Stimulated activated CD8-positive, alpha-beta memory T cell treated with anti-CD3 and anti-CD28 coated beads, Interleukin-12 subunit alpha, Interleukin-12 subunit beta, amount 100 ng/mL, for 1 hour (primary cell): ENCODE results near the gene CLK3.
"Not testable (repeated sequence)": the region's sequence is repeated elsewhere in the genome, so short reads cannot be mapped to it uniquely, and the experiment has no call there.

Experiments used
- DNase-seq: peaks from one replicate; pipeline ENCODE4 v3.0.0-alpha.2; 2020; ENCODE audit warnings: low read depth

Gene CLK3

DNA sequence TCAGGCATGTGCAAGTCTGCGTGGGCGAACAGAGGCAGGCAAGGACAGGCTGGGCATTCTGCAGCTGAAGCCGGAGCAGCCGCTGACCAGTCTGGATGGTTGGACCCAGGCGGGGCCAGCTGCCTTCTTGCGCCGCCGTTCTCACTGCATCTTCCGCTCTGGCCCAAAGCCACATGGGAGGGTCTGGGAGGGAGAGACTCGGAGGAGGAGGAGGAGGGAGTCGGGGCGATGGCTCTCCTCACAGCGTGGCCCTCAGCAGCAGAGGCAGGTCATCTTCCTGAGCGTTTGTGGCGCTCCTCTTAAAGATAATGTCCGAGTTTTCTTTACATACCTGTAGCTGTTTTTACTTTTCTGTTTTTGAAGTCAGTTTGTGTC is 5.9 kb downstream of the CLK3 start:
- no peak for DNase-seq

DNA sequence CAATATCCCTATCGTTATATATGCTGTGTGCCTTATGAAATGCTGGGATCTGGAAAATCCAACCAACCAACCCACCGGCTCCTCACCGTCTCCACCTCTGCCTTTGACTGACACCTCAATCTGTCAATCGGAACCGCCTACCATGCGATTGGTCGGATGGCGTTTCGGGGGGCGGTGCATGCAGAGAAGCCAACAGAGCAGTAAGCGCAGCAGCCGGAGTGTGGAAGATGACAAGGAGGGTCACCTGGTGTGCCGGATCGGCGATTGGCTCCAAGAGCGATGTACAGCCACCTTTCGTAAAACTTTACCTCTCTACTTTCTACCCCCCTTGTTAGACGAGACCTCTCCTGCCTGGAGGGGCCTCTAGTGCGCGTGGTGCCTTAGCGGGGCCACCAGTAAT is 6.3 kb downstream of the CLK3 start:
- no peak for DNase-seq

DNA sequence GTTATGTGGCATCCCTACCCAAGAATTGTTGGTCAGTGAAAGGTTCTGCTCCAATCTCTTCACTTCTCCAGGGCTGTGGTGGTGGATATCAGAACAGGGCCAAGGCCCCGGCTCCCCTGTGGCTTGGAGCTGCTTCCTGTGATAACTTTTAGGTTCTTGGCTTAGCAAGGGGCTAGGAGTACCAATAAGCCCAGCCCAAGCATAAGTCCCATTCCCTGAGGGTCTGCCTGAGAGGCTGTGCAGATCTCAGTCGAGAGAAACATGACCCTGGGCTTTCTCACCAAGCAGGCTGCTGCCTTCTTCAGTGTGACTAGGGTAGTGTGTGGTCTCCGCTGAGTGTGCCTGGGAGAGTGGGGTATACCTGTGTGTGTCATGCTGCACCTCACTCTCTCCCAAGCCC is 7.1 kb downstream of the CLK3 start:
- DNase-seq, result no peak

DNA sequence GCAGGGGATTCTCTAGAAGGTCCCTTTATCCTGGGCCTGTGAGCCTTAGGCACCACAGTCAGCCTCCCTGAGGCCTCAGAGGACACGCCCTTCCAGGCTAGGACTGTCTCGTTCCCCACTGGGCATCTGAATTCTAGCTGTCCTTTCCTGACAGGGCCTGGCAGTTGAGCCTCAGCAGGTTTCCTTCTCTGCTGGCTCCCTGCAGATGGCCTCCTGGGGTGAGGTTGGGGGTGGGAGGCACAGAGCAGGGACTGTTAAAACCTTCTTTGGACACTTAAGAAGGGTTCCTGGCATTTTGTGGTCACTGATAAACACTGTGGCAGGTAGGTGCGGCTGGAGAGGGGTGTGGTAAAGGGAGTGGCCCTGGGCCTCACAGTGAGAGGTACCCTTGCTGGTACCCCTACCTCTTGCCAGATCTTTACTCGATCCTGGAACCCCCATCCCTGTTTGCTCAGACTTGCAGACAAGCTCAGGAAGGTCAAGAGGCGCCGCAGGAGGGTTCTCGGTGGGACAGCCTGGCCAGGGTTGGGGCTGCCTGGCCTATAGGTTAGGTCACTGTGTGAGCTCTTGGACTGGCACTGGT is 8.5 kb downstream of the CLK3 start:
- DNase-seq, result no peak

DNA sequence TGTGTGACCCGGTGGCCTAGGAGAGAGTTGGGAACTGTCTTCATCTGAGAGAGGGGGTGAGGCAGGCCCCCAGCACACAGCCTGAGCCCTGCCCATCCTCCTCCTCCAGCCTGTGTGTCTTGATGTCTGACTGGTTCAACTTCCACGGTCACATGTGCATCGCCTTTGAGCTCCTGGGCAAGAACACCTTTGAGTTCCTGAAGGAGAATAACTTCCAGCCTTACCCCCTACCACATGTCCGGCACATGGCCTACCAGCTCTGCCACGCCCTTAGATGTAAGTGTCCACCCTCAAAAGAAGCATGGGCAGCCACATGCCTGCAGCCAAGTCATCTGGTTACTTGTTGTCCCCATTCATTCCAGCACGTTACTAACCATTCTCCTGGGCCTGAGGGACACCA is 10.1 kb downstream of the CLK3 start:
- DNase-seq, result no peak

DNA sequence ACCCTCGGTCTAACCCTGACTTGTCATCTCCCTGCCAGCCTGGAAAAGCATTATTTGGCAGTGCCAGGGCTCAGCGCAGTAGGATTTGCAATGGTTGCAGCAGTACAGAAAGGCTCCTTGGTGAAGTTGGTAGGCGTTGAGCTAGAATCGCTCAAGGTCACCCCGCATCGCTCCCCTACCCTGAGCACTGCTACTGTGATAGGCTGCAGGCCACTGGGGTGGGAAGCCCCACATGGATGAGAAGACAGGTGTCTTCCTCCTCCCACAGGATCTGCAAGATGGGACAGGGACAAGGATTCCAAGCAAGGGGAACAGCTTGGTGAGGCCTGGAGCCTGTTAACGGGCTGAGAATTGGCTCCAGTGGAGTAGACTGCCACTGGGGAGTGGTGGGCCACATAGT is 10.7 kb downstream of the CLK3 start:
- DNase-seq, result no peak

DNA sequence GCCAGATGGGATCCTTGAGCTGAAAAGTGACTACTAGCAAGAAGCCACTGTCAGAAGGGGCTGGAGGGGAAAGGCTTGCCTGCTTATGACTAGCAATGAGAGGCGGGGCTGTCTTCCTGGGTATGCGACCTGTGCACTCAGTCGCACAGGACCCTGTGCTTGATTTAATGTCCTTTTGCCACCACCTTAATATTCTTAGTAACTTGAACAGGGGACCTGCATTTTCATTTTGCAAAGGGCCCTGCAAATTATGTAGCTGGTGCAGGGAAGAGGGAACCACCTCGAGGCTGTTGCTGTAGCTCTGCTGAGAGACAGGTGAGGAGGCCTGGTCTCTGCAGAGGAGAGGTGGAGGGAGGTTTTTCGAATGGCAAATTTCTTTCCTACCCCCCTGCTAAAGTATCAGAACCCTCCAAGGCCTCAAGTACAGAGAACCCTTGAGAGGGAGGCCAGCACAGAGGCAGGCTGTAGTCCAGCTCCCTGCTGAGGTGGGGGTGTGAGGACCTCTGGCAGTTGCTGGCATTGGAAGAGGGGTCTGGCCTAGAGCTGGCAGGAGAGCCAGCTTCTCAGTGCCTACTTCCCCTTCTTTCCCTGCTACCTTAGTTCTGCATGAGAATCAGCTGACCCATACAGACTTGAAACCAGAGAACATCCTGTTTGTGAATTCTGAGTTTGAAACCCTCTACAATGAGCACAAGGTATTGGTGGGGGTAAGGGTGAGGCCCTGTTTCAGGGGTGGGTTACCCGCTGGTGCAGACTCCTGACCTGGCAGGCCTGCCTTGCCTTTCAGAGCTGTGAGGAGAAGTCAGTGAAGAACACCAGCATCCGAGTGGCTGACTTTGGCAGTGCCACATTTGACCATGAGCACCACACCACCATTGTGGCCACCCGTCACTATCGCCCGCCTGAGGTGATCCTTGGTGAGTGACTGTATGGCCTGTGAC is 11.4 kb downstream of the CLK3 start:
- no peak for DNase-seq

DNA sequence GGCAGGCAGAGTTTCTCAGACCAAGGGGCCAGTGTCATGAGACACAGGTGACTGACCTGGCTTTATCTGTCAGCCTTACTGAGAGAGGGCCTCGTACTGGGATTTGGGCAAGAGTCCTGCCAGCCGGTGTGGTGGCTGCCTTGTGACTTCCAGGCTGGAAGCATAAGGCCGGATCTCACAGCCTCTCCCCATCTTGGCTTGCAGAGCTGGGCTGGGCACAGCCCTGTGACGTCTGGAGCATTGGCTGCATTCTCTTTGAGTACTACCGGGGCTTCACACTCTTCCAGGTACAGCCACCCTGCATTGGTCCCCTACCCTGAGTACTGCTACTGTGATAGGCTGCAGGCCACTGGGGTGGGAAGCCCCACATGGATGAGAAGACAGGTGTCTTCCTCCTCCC is 12.1 kb downstream of the CLK3 start:
- no peak for DNase-seq

DNA sequence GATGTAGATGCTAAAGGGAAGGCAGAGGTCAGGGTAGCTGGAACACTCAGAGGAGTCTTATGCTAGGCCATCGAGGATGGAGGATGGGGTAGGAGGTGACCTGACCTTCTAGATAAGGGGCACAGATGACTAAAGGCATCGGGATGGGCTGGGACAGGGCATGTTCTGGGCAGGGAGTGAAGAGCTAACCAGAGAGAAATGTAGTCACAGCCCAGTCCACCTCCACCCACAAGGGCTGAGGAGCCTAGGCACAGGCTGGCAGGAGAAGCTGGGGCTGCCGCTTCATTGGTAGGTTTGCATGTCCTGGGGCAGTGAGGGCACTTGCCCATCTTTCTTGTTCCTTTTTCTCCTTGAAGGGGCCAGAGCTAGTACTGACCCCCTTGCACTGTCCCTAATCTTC is 12.6 kb downstream of the CLK3 start:
- DNase-seq, result no peak

DNA sequence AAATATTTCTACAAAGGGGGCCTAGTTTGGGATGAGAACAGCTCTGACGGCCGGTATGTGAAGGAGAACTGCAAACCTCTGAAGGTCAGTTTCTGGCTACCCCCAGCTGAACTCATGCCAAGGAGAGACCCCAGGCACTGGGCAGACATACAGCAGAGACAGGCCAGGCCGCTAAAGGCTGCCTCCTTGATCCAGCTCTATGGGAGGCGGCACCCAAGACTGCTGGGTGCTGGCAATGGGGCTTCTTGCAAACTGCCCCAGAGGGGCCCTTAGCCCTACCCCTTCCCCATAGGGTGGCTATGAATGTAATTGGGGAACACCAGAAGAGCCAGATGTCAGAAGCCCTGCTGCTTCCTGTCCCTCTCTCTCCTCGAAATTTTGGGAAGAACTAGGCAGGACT is 13.3 kb downstream of the CLK3 start:
- no peak for DNase-seq

DNA sequence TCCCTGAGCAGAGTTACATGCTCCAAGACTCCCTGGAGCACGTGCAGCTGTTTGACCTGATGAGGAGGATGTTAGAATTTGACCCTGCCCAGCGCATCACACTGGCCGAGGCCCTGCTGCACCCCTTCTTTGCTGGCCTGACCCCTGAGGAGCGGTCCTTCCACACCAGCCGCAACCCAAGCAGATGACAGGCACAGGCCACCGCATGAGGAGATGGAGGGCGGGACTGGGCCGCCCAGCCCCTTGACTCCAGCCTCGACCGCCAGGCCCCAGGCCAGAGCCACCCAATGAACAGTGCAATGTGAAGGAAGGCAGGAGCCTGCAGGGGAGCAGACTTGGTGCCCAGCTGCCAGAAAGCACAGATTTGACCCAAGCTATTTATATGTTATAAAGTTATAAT is 14.1 kb downstream of the CLK3 start:
- DNase-seq, result not testable (repeated sequence)

DNA sequence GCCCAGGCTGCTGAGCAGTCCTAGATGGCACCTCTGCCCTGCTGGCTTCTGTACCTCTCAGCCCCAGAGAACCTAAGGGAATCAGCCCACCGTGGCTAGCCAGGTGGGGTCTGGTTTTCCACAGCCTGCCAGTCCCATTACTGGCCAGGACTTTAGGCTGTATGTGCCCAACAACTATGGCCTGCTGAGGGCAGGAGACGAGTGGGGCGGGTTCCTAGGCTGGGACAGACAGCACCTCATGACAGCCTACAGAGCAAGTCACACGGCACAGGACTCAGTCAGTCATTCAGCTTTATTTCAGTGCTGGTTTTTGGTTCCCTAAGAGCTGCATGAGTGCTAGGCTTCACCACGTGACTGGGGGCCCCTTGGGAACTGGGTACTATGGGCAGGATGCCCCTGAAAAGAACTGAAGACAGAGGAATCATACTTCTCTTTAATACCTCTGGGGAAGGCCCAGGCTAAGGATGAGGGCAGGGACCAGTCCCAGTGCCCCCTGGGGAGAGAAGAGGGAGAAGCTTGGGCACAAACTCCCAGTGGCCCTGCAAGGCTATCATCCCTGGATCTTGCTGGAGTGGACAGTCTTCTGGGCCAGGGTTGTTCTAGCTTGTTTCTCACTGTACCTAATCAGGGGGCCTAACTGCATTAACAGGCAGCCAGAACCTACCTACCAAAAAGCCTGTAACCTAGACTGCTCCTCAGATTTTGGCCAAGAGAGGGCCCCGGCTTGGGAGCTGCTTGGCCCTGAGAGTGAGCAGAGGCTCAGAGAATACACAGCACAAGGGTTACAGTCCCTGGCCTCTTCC is 14.8 kb downstream of the CLK3 start:
- DNase-seq, result no peak

DNA sequence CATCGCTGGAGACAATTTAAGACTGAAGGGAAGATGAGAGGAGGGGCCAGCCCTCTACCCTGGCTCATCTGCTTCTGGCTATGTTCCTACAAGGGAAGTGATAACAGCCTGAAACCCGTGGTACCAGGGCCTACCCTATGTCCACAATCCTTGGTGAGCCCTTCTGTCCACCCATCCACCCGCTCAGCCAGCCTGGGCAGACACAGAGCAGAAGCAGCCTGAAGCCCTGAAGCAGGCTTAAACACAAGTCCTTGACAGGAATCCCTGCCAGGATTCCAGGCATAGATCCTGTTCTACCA is 15.4 kb downstream of the CLK3 start:
- DNase-seq, result no peak

DNA sequence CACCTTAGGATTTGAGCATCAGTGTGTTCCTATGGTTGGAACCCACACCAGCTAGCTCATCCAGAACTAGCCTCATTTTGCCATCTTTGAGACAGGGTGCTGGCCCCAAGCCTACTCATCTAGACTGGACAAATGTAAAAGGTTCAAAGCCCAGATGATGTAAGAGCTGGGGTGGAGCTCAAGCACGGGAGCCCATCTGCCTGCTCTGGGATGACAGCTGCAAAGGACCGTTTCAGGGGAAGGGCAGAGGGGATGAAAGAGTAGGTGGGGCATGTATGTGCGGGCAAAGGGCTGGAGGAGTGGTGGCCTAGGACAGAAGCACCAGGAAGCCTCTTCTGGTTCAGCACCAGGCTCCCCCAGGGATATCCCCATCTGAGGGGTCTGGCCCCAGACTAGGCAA is 15.8 kb downstream of the CLK3 start:
- DNase-seq, result no peak

DNA sequence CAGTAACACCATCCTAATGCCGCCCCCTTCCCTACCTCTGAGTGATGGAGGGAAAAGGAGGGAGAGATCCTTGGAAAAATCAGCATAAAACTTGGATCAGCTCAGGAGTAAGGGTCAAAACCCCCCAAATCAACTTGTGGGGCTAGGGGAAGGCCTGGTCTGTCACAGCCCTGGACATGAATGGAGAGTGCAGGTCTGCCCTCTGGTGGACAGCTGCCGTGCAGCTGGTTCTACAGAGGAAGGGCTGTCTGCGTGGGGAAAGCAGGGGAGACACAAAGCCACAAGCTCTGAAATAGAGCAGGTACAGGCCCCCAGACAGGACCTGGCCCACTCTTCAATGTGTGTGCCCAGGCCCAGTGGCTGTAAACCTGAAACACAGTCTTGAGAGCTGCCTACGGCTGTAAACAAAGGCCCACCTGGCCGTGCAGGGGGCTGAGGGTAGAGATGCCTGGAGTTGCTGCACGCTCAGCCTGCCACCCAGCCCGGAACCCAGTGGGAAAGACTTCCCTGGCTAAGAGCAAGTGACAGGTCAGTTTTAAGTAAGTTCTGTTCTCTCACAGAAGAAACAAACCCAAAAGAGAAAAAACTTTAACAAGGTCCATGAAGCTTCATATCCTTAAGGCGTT is 16.4 kb downstream of the CLK3 start:
- DNase-seq, result peak; percentile 22

DNA sequence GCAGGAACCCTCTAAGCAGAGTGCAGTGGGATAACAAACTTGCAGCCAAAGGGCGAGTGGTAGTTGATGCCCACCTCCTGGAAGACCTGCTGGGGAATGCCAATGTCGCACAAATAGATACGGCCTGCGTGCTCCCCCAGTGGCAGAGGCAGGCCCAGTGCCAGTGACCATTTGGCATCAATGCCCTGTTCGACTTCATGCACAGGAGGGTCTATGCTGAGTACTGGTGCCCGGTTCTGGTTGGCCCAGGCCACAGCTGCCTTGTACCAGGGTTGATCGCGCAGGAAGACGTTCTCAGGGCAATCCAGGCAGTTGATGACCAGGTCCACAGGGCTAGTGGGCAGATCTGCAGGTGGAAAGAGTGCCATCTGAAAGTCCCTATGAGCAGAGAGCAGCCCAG is 17.0 kb downstream of the CLK3 start:
- no peak for DNase-seq

DNA sequence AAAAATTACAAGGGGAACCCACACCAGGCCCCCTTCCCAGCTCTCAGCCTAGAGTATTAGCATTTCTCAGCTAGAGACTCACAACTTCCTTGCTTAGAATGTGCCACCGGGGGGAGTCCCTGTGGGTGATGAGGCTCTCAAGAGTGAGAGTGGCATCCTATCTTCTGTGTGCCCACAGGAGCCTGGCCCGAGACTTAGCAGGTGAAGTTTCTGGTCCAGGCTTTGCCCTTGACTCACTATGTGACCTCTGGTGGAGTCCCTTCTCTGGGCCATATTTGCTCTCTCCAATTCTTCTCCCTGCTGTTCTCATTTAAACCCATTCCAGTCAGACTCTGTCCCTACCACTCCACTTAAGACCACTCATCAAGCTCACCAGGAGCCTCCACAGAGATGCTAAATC is 18.1 kb downstream of the CLK3 start:
- DNase-seq, result no peak

DNA sequence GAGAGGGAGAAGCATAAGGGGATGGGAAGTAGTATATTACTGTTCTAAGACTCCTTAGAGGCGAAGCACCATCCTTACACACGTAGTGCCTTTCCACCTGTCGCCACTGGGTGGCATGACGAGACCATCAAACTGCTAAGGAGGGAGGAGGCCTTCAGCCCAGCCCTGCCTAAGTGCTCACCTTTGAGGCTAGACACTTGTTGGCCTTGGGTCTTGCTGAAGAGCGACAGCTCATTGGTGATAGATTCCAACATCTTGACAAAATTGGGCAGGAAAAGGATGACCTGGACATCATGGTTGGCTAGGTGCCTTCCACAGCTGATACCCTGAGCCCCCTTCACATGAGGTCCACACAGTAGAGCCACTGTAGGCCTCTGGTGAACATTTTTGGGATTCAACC is 19.6 kb downstream of the CLK3 start:
- DNase-seq, result peak; percentile 52

DNA sequence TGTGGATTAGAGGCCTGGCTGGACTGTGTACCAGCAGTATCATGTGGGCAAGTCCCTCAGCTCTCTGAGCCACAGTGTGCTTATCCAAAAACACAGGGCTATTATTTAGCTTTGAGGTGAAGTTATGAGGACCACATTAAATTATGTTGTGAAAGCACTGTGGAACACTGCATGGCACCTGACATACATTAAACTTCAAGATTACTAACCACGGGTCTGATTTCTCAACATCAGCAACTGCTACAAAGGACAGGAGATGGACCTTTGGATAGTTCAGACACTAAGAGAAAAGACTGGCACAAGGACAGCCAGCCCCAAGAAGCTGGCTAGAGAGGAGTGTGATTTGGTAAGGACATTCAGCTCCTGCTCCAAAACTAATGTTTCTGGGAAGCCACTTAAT is 21.3 kb downstream of the CLK3 start:
- DNase-seq, result no peak

DNA sequence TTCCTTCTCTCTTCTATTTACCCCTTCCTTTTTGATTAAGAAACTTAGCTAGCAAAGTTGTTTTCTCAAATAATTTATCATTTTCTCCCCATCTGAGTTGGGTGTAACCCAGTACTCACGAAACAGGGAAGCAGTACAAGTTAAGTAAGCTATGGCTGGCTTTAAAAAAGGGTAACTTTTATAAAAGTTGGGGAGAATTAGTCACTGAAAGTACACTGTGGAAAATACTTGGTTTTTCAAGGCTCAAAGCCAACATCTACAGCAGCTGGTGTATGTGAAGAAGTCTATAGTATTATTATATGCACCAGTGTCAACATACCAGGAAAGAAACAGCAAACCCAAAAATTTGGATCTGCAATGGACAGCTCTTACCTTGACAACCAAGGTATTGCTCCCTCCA is 25.5 kb downstream of the CLK3 start:
- DNase-seq, result no peak

DNA sequence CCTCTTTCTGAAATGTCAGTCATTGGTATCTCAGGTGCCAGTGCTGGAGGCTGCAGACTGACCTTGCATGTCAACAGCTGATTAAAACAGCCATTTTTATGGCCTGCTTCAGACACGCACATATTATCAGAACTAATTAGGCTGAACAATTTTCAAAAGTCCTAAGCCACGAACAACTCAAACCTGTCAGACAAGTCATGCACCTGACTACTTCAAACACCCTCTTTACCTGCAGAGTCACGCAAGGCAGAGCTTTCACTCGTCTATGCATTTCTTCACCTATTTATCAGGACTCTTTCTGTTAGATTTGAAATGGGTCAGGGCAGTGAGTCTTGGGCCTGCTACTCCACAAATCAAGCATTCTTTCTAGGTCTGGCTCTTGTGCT is 26.7 kb downstream of the CLK3 start:
- DNase-seq, result no peak

DNA sequence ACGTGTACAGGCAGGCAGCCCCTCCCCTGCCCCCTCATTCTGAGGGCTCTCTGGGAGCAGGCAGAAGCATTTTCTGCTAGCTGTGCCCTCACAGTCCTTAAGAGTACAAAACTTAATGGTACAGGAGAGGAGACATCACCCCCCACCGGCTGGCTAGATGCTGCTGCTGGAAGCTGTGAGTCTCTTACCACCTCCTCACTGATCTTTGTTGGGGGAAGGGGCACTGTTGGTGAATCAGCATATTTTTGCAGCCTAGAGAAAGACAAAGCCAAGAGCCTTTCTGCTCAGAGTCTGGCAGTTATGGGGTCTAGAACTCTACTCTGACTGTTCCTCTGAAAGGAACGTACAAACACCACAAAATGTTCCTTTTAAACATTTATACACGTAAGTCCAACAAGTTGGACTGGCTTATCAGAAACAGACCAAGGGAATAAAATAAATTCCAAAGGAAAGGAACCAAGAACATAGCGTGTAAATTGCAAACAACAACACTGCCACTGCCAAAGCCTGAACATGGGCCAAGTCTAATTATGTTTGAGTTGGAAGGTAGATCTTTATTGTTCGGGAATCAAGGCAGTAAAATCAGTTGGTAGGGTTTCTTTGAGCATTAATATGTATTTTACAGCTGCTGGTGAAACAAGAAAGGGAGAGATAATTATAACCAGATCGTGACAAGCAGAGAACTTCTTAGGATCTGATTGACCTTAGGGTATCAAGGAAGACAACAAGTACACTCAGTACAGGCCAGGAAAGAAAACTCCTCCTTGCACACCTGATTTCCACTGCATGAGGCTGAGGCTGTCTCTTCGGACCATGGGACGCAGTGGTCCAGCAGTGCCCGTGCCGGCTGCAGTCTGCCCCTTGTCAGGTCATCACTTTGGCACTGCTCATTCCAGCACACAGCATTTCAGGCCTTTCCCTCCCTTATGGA is 27.4 kb downstream of the CLK3 start:
- DNase-seq, result no peak
